PC-9 (cell line): ENCODE measurements around the gene FBXL17. TPM values are rescaled to one million over a fixed set of nuclear protein-coding genes. Genes with fewer than 3 reads are reported as not detected.

ENCODE experiments used
- BruUV-seq: library from RNA; stranded (reverse); fragments of 400-500 nt; replicated peaks from 2 replicates; lab custom pipeline; 2021; lab: Mats Ljungman, UMichigan
- CTCF ChIA-PET: fragments of 300-600 bp; sonication (Branson Sonifier 250); formaldehyde crosslinking; loops from one replicate; lab custom pipeline; 2022; ENCODE audit warnings: antibody characterized with exemption; lab: Charles Lee
- POLR2A ChIA-PET: fragments of 300-600 bp; sonication (Branson Sonifier 250); formaldehyde crosslinking; loops from one replicate; lab custom pipeline; 2022; ENCODE audit warnings: antibody characterized with exemption; ENCODE audit not compliant: unreplicated experiment; lab: Charles Lee
- DNase-seq, 2 experiments: peaks; one replicate each; pipeline versions ENCODE4 v3.0.0 to v3.0.0-alpha.2; 2015 to 2022; ENCODE audit warnings: mixed read lengths in 1 of 2
- H2AFZ ChIP-seq: fragments of 200-600 bp; sonication (generic); 2 replicates; pipeline ENCODE4 v1.8.1; 2017; ENCODE audit warnings: antibody characterized with exemption
- H3F3A ChIP-seq: fragments of 200-600 bp; sonication (generic); 2 replicates; pipeline ENCODE4 v1.8.1; 2017; ENCODE audit warnings: antibody characterized with exemption, mild to moderate bottlenecking, low read depth; ENCODE audit not compliant: insufficient read depth
- H3K27ac ChIP-seq: fragments of 200-600 bp; sonication (generic); 2 replicates; pipeline ENCODE4 v1.6.1; 2016; ENCODE audit warnings: mixed run types
- H3K27me3 ChIP-seq: fragments of 200-600 bp; sonication (generic); 2 replicates; pipeline ENCODE4 v1.6.1; 2016; ENCODE audit warnings: low read depth, mixed run types; ENCODE audit not compliant: insufficient read depth
- H3K36me3 ChIP-seq: fragments of 200-600 bp; sonication (generic); 2 replicates; pipeline ENCODE4 v1.6.1; 2016; ENCODE audit warnings: low read depth, mixed run types
- H3K4me1 ChIP-seq: fragments of 200-600 bp; sonication (generic); replicated peaks from 2 replicates; pipeline ENCODE4 v1.6.1; 2016; ENCODE audit warnings: mixed run types; ENCODE audit not compliant: insufficient read depth
- H3K4me2 ChIP-seq: fragments of 200-600 bp; sonication (generic); 2 replicates; pipeline ENCODE4 v1.6.1; 2017; ENCODE audit warnings: mixed run types
- H3K4me3 ChIP-seq: fragments of 200-600 bp; sonication (generic); 2 replicates; pipeline ENCODE4 v1.6.1; 2016; ENCODE audit warnings: mixed run types
- H3K79me2 ChIP-seq: fragments of 200-600 bp; sonication (generic); 2 replicates; pipeline ENCODE4 v1.6.1; 2017; ENCODE audit warnings: low read depth, mixed run types
- H3K9me2 ChIP-seq: fragments of 200-600 bp; sonication (generic); 2 replicates; pipeline ENCODE4 v1.8.1; 2017; ENCODE audit warnings: mild to moderate bottlenecking; ENCODE audit not compliant: insufficient read depth
- H3K9me3 ChIP-seq: fragments of 200-600 bp; sonication (generic); 2 replicates; pipeline ENCODE4 v1.8.1; 2016; ENCODE audit warnings: low read depth; ENCODE audit not compliant: insufficient read depth
- H4K20me1 ChIP-seq: fragments of 200-600 bp; sonication (generic); 2 replicates; pipeline ENCODE4 v1.8.1; 2017; ENCODE audit not compliant: insufficient read depth
- CTCF ChIP-seq: fragments of 200-600 bp; sonication (generic); conservative IDR thresholded peaks from 2 replicates; pipeline ENCODE4 v1.6.1; 2017; ENCODE audit warnings: mixed run types, antibody characterized with exemption, mild to moderate bottlenecking, moderate library complexity
- EZH2 ChIP-seq: fragments of 200-600 bp; sonication (generic); IDR thresholded peaks from 2 replicates; pipeline ENCODE4 v1.8.0; 2017; ENCODE audit warnings: antibody characterized with exemption, low read depth
- intact Hi-C: fragments of 100-400 bp; cut with micrococcal nuclease; formaldehyde crosslinking; loops from one replicate; pipeline ENCODE4 v1.10.0; 2022; ENCODE audit not compliant: unreplicated experiment
- total RNA-seq: library from RNA; stranded (reverse); gene quantifications from 2 replicates; pipeline ENCODE4 v1.2.3, GENCODE V29; 2021

FBXL17 gene
- total RNA-seq, 1 experiment from 2014 or later: 19.5 TPM

GRCh38 chr5:107957051-107957450, 424.8 kb downstream of the FBXL17 start:
- no peaks in the 10 kb centered on the region for H3K36me3 ChIP-seq
- CTCF ChIA-PET: no interaction called here

DNA sequence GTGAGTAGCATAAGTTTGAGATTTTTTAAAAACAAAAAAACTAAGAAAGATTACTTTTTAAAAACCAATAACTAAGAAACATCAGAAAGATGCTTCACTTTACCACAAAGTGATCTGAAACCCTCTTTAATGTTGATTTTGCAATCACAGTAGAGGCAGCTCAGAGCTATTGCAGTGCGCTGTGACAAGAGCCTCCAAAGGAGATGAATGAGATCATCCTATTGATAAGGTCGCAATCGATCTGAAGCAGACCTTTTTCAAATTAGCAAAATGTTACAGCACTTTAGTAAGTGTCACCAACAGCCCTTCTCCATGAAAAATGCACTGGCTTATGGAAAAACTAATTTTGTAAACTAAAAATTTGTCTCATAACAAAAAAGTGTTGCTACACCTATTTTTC, 426.6 kb downstream of the FBXL17 start:
- no TSS peak for BruUV-seq
- Histone ChIP-seq H4K20me1 (no peaks in the 10 kb centered on the region), H3F3A (no peaks in the 10 kb centered on the region), H3K9me3 (no peaks in the 10 kb centered on the region), H3K4me1 (no peaks in the 10 kb centered on the region), H3K27me3 (no peaks in the 10 kb centered on the region), H3K4me2 (no peak overlapping the region), H3K9me2 (0 out of 2 replicates have a peak, but pooled peaks cover 3% of the 10 kb centered on the region), H3K79me2 (no peaks in the 10 kb centered on the region), H3K4me3 (no peak overlapping the region), H2AFZ (no peak overlapping the region), H3K36me3 (no peaks in the 10 kb centered on the region), H3K27ac (no peak overlapping the region)
- POLR2A ChIA-PET: no interaction called here
- no peak for TF ChIP-seq EZH2
- TF ChIP-seq CTCF: no peak
- intact Hi-C loops: no loop called here
- CTCF ChIA-PET: no interaction called here
- DNase-seq: no peak

More at GRCh38 chr5:107957051-107957450, 424.8 kb downstream of the FBXL17 start:
- no peak overlapping the region for H3K4me3 ChIP-seq
- POLR2A ChIA-PET: no interaction called here
- TF ChIP-seq CTCF: no peak
- no peak for TF ChIP-seq EZH2
- no peaks in the 10 kb centered on the region for H3K9me3 ChIP-seq
- intact Hi-C loops: no loop called here
- H3K4me2 ChIP-seq: no peak overlapping the region
- H3K9me2 ChIP-seq: 0 out of 2 replicates have a peak, but pooled peaks cover 3% of the 10 kb centered on the region
- H3K79me2 ChIP-seq: no peaks in the 10 kb centered on the region
- H3F3A ChIP-seq: no peaks in the 10 kb centered on the region
- H3K27ac ChIP-seq: no peak overlapping the region
- no peaks in the 10 kb centered on the region for H3K4me1 ChIP-seq
- H4K20me1 ChIP-seq: no peaks in the 10 kb centered on the region
- H3K27me3 ChIP-seq: no peaks in the 10 kb centered on the region
- H2AFZ ChIP-seq: no peak overlapping the region
- no TSS peak for BruUV-seq
- no peak for DNase-seq

DNA sequence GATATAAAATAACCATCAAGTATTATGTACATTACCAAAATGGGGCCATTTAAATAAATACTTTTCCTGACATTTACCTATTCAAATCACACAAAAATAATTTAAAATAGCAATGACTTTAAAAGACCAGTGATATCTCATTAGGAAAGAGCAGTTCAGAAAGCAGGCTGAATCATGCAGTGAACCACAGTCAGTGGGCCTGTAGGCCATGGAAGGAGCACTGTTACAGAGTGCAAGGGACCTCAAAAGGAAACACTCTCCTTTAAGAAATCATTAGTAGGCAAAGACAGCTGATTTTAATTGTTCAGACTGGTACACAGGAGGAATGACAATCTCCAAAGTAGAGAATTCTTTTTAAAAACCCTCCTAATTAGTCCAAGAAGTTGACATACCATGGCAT, 427.6 kb downstream of the FBXL17 start:
- Histone ChIP-seq H4K20me1 (no peaks in the 10 kb centered on the region), H3K79me2 (no peaks in the 10 kb centered on the region), H3K9me3 (no peaks in the 10 kb centered on the region), H3K27me3 (no peaks in the 10 kb centered on the region), H3K36me3 (no peaks in the 10 kb centered on the region), H3F3A (no peaks in the 10 kb centered on the region), H3K4me3 (no peak overlapping the region), H3K27ac (no peak overlapping the region), H3K4me1 (no peaks in the 10 kb centered on the region), H3K9me2 (0 out of 2 replicates have a peak, but pooled peaks cover 3% of the 10 kb centered on the region), H2AFZ (no peak overlapping the region), H3K4me2 (no peak overlapping the region)
- DNase-seq: no peak
- intact Hi-C loops: no loop called here
- TF ChIP-seq CTCF: no peak
- CTCF ChIA-PET: no interaction called here
- BruUV-seq: no TSS peak
- POLR2A ChIA-PET: no interaction called here
